ENCODE data around the gene DOCK6. TPM values are rescaled to one million over a fixed set of nuclear protein-coding genes. Genes with fewer than 3 reads are reported as not detected.

Gene DOCK6
- total RNA-seq, 2 experiments from 2014 or later, result 24.1 to 74.6 TPM

- BruUV-seq (replicated peaks), result no TSS peak
- DNase-seq (ENCODE audit: low spot score), result peak; percentile 28
- Histone ChIP-seq H2AFZ (ENCODE audit: low read length) (peak overlapping the region; percentile 62), H3K79me2 (ENCODE audit: insufficient read depth, low read depth, low read length) (no peaks in the 10 kb centered on the region), H3K27ac (ENCODE audit: low read depth, low read length, poor library complexity, severe bottlenecking) (no peak overlapping the region), H3K4me3 (ENCODE audit: low read depth, low read length, poor library complexity, severe bottlenecking) (no peak overlapping the region), H4K20me1 (ENCODE audit: insufficient read depth, low read length) (no peaks in the 10 kb centered on the region), H3K36me3 (ENCODE audit: insufficient read depth, low read length) (no peaks in the 10 kb centered on the region), H3K9me3 (ENCODE audit: low read length) (no peaks in the 10 kb centered on the region), H3K9me2 (ENCODE audit: insufficient read depth, low read length) (no peaks in the 10 kb centered on the region), H3K4me2 (ENCODE audit: low read length) (0 out of 2 replicates have a peak overlapping the region, but pooled peaks have one; percentile 17), H3K4me1 (ENCODE audit: insufficient read depth, low read length, poor library complexity, severe bottlenecking) (peaks cover 8% of the 10 kb centered on the region)
- TF ChIP-seq EZH2phosphoT487 (IDR thresholded peaks at IDR 0.05; ENCODE audit: borderline replicate concordance, low read depth, low read length), result no peak
- TF ChIP-seq CTCF (conservative IDR thresholded peaks at IDR 0.05; ENCODE audit: low read length), result no peak
- intact Hi-C loops (cut with micrococcal nuclease; ENCODE audit: unreplicated experiment), result no loop called here
- ChIA-PET POLR2A (interaction anchor here (1.0 to 1.1 kb wide), 2 partner anchors 43 to 95 kb away, joined by 3 to 4 read pairs; partner anchors contain the start of gene SWSAP1), CTCF (ENCODE audit: unreplicated experiment) (interaction anchor here (0.6 kb wide), 1 partner anchor 143 kb away, joined by 3 read pairs; no protein-coding TSS in a partner anchor)
These were observed 17.3 kb upstream of the DOCK6 start for GRCh38 chr19:11279505-11280236.

GRCh38 chr19:11278670-11279069, 16.3 kb upstream of the DOCK6 start:
- intact Hi-C loops (cut with micrococcal nuclease; ENCODE audit: unreplicated experiment), result no loop called here
- TF ChIP-seq CTCF (conservative IDR thresholded peaks at IDR 0.05; ENCODE audit: low read length), result no peak
- TF ChIP-seq EZH2phosphoT487 (IDR thresholded peaks at IDR 0.05; ENCODE audit: borderline replicate concordance, low read depth, low read length), result no peak
- Histone ChIP-seq H4K20me1 (ENCODE audit: insufficient read depth, low read length) (no peaks in the 10 kb centered on the region), H3K4me2 (ENCODE audit: low read length) (no peak overlapping the region), H3K9me2 (ENCODE audit: insufficient read depth, low read length) (no peaks in the 10 kb centered on the region), H3K9me3 (ENCODE audit: low read length) (no peaks in the 10 kb centered on the region), H3K27ac (ENCODE audit: low read depth, low read length, poor library complexity, severe bottlenecking) (no peak overlapping the region), H2AFZ (ENCODE audit: low read length) (no peak overlapping the region), H3K4me1 (ENCODE audit: insufficient read depth, low read length, poor library complexity, severe bottlenecking) (peaks cover 8% of the 10 kb centered on the region), H3K4me3 (ENCODE audit: low read depth, low read length, poor library complexity, severe bottlenecking) (no peak overlapping the region), H3K79me2 (ENCODE audit: insufficient read depth, low read depth, low read length) (no peaks in the 10 kb centered on the region), H3K36me3 (ENCODE audit: insufficient read depth, low read length) (no peaks in the 10 kb centered on the region)
- BruUV-seq (replicated peaks), result no TSS peak
- DNase-seq (ENCODE audit: low spot score), result no peak
- ChIA-PET POLR2A (interaction anchor here (0.5 to 1.1 kb wide), 4 partner anchors 9 to 96 kb away, joined by 3 to 4 read pairs (median 4); partner anchors contain the start of gene SWSAP1), CTCF (ENCODE audit: unreplicated experiment) (no interaction called here)

DNA sequence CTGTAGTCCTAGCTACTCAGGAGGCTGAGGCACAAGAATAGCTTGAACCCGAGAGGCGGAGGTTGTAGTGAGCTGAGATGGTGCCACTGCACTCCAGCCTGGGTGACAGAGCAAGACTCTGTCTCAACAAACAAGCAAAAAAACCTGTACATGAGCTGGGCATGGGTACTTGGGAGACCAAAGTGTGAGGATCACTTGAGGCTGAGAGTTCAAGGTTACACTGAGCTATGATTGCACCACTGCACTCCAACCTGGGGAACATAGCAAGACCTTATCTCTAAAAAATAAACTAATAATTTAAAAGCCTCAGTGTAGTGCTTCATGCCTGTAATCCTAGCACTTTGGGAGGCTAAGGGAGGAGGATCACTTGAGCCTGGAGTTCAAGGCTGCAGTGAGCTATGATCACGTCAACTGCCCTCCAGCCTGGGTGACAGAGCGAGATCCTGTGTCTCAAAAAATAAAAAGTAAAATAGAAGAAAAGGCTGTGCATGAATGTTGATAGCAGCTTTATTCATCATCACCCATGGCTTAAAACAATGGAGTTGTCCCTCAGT, 12.3 kb upstream of the DOCK6 start:
- POLR2A ChIA-PET, result interaction anchor here (0.7 kb wide), 1 partner anchor 204 kb away, joined by 3 read pairs; no protein-coding TSS in a partner anchor
- TF ChIP-seq CTCF (conservative IDR thresholded peaks at IDR 0.05; ENCODE audit: low read length) (no peak), EZH2phosphoT487 (IDR thresholded peaks at IDR 0.05; ENCODE audit: borderline replicate concordance, low read depth, low read length) (no peak)
- no peaks in the 10 kb centered on the region for H3K36me3 ChIP-seq (ENCODE audit: insufficient read depth, low read length)

More for the DNA sequence above, 12.3 kb upstream of the DOCK6 start:
- intact Hi-C loops (cut with micrococcal nuclease; ENCODE audit: unreplicated experiment), result no loop called here
- Histone ChIP-seq H3K9me2 (ENCODE audit: insufficient read depth, low read length) (no peaks in the 10 kb centered on the region), H3K4me1 (ENCODE audit: insufficient read depth, low read length, poor library complexity, severe bottlenecking) (peaks cover 2% of the 10 kb centered on the region), H3K9me3 (ENCODE audit: low read length) (no peaks in the 10 kb centered on the region), H4K20me1 (ENCODE audit: insufficient read depth, low read length) (no peaks in the 10 kb centered on the region), H3K4me2 (ENCODE audit: low read length) (no peak overlapping the region), H3K79me2 (ENCODE audit: insufficient read depth, low read depth, low read length) (no peaks in the 10 kb centered on the region), H2AFZ (ENCODE audit: low read length) (no peak overlapping the region), H3K4me3 (ENCODE audit: low read depth, low read length, poor library complexity, severe bottlenecking) (no peak overlapping the region), H3K27ac (ENCODE audit: low read depth, low read length, poor library complexity, severe bottlenecking) (no peak overlapping the region)
- BruUV-seq (replicated peaks), result no TSS peak
- CTCF ChIA-PET (ENCODE audit: unreplicated experiment), result no interaction called here
- DNase-seq (ENCODE audit: low spot score), result no peak
